Measurements from ENCODE around the gene SH3TC2. TPM values are rescaled to one million over a fixed set of nuclear protein-coding genes. Genes with fewer than 3 reads are reported as not detected.
"Not testable (repeated sequence)": the region's sequence is repeated elsewhere in the genome, so short reads cannot be mapped to it uniquely, and the experiment has no call there.

Gene SH3TC2
- total and polyA plus RNA-seq, 2 donors (not counting 1 experiment from before 2014, with no cell fraction given) = not detected

DNA sequence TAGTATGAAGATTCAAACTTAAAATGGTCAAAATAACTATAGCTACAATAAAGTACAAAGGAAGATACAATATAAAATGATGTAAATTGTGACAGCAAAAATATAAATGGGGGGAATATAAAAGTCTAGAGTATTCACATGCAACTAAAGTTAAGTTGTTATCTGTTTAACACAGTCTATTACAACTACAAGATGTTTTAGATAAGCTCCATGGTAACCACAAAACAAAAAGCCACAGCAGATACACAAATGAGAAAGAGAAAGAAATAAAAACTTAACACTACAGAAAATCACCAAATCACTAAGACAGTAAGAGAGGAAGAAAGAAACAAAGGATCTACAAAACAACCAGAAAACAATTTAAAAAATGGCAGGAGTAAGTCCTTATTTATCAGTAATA is 17.0 kb upstream of the SH3TC2 start:
- H3K27ac ChIP-seq (ENCODE audit: low read length in 2 of 2) = no peak overlapping the region
- H3K36me3 ChIP-seq (replicated peaks in 1 of 2; ENCODE audit: control extremely low read depth in 1 of 2, control insufficient read depth in 1 of 2, extremely low read depth in 1 of 2, insufficient read depth in 2 of 2, low read length in 1 of 2) = no peaks in the 10 kb centered on the region
- DNase-seq = no peak
- Mint-ChIP-seq H3K9me3 (ENCODE audit: insufficient read depth) (no peaks in the 10 kb centered on the region), H3K4me1 (no peaks in the 10 kb centered on the region), H3K4me3 (no peak overlapping the region), H3K27ac (no peak overlapping the region), H3K27me3 (peaks cover 16% of the 10 kb centered on the region)
- TF ChIP-seq, protein P1, sequence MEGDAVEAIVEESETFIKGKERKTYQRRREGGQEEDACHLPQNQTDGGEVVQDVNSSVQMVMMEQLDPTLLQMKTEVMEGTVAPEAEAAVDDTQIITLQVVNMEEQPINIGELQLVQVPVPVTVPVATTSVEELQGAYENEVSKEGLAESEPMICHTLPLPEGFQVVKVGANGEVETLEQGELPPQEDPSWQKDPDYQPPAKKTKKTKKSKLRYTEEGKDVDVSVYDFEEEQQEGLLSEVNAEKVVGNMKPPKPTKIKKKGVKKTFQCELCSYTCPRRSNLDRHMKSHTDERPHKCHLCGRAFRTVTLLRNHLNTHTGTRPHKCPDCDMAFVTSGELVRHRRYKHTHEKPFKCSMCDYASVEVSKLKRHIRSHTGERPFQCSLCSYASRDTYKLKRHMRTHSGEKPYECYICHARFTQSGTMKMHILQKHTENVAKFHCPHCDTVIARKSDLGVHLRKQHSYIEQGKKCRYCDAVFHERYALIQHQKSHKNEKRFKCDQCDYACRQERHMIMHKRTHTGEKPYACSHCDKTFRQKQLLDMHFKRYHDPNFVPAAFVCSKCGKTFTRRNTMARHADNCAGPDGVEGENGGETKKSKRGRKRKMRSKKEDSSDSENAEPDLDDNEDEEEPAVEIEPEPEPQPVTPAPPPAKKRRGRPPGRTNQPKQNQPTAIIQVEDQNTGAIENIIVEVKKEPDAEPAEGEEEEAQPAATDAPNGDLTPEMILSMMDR (IDR thresholded peaks at IDR 0.05) = no peak
- TF ChIP-seq EZH2 (IDR thresholded peaks at IDR 0.05; ENCODE audit: borderline replicate concordance, insufficient read depth, low read depth, low read length, poor library complexity, severe bottlenecking) = no peak
- H3K79me2 ChIP-seq (ENCODE audit: control insufficient read depth, insufficient read depth, low read length) = no peaks in the 10 kb centered on the region
- H3K4me1 ChIP-seq (ENCODE audit: control insufficient read depth in 2 of 2, insufficient read depth in 2 of 2, low read length in 2 of 2) = no peaks in the 10 kb centered on the region
- peaks cover 0 to 8% (median 0%) of the 10 kb centered on the region in 3 donors for H3K9me3 ChIP-seq (ENCODE audit: control extremely low read depth in 1 of 3, control insufficient read depth in 2 of 3, insufficient read depth in 1 of 3, low read length in 2 of 3)
- no peak overlapping the region for H3K4me2 ChIP-seq (replicated peaks; ENCODE audit: low read depth, low read length, poor library complexity, severe bottlenecking)
- H3K9ac ChIP-seq (ENCODE audit: low read length) = no peak overlapping the region
- intact Hi-C loops (cut with micrococcal nuclease) = no loop called here
- no peaks in the 10 kb centered on the region for H3K27me3 ChIP-seq (replicated peaks in 1 of 4; ENCODE audit: control extremely low read depth in 1 of 4, control insufficient read depth in 3 of 4, insufficient read depth in 4 of 4, low read length in 3 of 4)
- ChIA-PET CTCF (no interaction called here), POLR2A (no interaction called here)
- H2AFZ ChIP-seq (ENCODE audit: insufficient read depth, low read depth, low read length, poor library complexity, severe bottlenecking) = no peak overlapping the region
- no peak for ATAC-seq (ENCODE audit: low read depth)
- no peak overlapping the region for H3K4me3 ChIP-seq (ENCODE audit: control extremely low read depth in 1 of 5, extremely low read depth in 1 of 5, insufficient read depth in 1 of 5, low read depth in 2 of 5, low read length in 4 of 5)
- no peaks in the 10 kb centered on the region for H4K20me1 ChIP-seq (ENCODE audit: control insufficient read depth, insufficient read depth, low read length, poor library complexity, severe bottlenecking)

DNA sequence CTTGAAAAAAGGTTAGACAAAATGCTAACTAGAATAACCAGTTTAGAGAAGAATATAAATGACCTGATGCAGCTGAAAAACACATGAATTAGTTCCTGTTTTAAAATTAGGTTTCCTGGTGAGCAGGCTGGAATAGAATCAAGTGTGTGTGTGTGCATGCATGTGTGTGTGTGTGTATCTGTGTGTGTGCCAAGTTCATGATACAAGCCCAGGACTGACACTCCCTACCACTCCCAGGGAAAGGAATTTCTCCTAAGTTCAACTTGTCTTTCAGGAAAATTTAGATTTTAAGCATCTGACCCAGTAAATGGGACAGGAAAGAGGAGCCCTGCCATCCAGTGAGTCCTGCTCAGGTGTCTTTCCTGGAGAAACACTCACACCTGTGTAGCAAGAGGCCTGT is 11.2 kb upstream of the SH3TC2 start:
- CTCF ChIA-PET = interaction anchor here (1.1 kb wide), 1 partner anchor 9 kb away, joined by 3 read pairs; no protein-coding TSS in a partner anchor
- H3K4me2 ChIP-seq (replicated peaks; ENCODE audit: low read depth, low read length, poor library complexity, severe bottlenecking); H3K27me3 ChIP-seq (replicated peaks in 1 of 4; ENCODE audit: control extremely low read depth in 1 of 4, control insufficient read depth in 3 of 4, insufficient read depth in 4 of 4, low read length in 3 of 4); H4K20me1 ChIP-seq (ENCODE audit: control insufficient read depth, insufficient read depth, low read length, poor library complexity, severe bottlenecking); H3K9me3 ChIP-seq (ENCODE audit: control extremely low read depth in 1 of 3, control insufficient read depth in 2 of 3, insufficient read depth in 1 of 3, low read length in 2 of 3); H3K79me2 ChIP-seq (ENCODE audit: control insufficient read depth, insufficient read depth, low read length); DNase-seq; H3K9ac ChIP-seq (ENCODE audit: low read length); ATAC-seq (ENCODE audit: low read depth); POLR2A ChIA-PET; H3K27ac Mint-ChIP-seq; H3K4me1 ChIP-seq (ENCODE audit: control insufficient read depth in 2 of 2, insufficient read depth in 2 of 2, low read length in 2 of 2); H2AFZ ChIP-seq (ENCODE audit: insufficient read depth, low read depth, low read length, poor library complexity, severe bottlenecking); H3K27ac ChIP-seq (ENCODE audit: low read length in 2 of 2); H3K4me3 Mint-ChIP-seq; H3K9me3 Mint-ChIP-seq (ENCODE audit: insufficient read depth); intact Hi-C loops (cut with micrococcal nuclease); H3K4me3 ChIP-seq (ENCODE audit: control extremely low read depth in 1 of 5, extremely low read depth in 1 of 5, insufficient read depth in 1 of 5, low read depth in 2 of 5, low read length in 4 of 5); H3K36me3 ChIP-seq (replicated peaks in 1 of 2; ENCODE audit: control extremely low read depth in 1 of 2, control insufficient read depth in 1 of 2, extremely low read depth in 1 of 2, insufficient read depth in 2 of 2, low read length in 1 of 2); H3K4me1 Mint-ChIP-seq: not testable (repeated sequence)
- H3K27me3 Mint-ChIP-seq = peaks cover 28% of the 10 kb centered on the region

All from B cell (primary cell).